Heart left ventricle (tissue), 13 donors: ENCODE data around the gene HOTAIR.

ENCODE experiments used
- POLR2A ChIP-seq, 2 donors: fragments of 450-650 bp; IDR thresholded peaks; one replicate each; pipeline ENCODE4 v1.6.1; 2017; ENCODE audit warnings: antibody characterized with exemption in 2 of 2, mild to moderate bottlenecking in 2 of 2, moderate library complexity in 2 of 2
- TF ChIP-seq, protein P1 (sequence below), 12 donors: fragments of 200-600 bp; sonication (generic) in 4 of 12; IDR thresholded peaks; one replicate each; pipeline versions ENCODE4 v1.5.0 to v1.8.0; 2018 to 2022; ENCODE audit warnings: antibody characterized with exemption in 12 of 12, mild to moderate bottlenecking in 5 of 12
- donor health status: ischemic (EF 13 %, LVEDD 7.1; RV severe dilation, severe dysfunction).
- donor health status: DM: no; HTN: yes; CAD: no.
- donor health status: DM: no; HTN: no; CAD: no.
- donor health status: ischemic (EF 25% LVEDD 6.9; RV normal size, moderate dysfunction).
- donor health status: ischemic (EF 25% LVEDD 5.7; RV mildly dilated, moderate dysfunction).
- donor health status: ischemic (EF 35%, LVEDD 5.7; RV mildly dilated, moderate dysfunction).
- donor health status: nonischemic (EF 11% LVEDD 7.7; RV severe dilation, severe dysfunction).
- donor health status: DM: yes; HTN: yes; CAD: no.
- donor health status: PGD.
- donor health status: ischemic (EF 29% LVEDD 5.4; RV normal size, mild dysfunction).
- donor health status: nonischemic (EF 23%, LVEDD 6.1; RV moderate dilation, normal function).

DNA sequence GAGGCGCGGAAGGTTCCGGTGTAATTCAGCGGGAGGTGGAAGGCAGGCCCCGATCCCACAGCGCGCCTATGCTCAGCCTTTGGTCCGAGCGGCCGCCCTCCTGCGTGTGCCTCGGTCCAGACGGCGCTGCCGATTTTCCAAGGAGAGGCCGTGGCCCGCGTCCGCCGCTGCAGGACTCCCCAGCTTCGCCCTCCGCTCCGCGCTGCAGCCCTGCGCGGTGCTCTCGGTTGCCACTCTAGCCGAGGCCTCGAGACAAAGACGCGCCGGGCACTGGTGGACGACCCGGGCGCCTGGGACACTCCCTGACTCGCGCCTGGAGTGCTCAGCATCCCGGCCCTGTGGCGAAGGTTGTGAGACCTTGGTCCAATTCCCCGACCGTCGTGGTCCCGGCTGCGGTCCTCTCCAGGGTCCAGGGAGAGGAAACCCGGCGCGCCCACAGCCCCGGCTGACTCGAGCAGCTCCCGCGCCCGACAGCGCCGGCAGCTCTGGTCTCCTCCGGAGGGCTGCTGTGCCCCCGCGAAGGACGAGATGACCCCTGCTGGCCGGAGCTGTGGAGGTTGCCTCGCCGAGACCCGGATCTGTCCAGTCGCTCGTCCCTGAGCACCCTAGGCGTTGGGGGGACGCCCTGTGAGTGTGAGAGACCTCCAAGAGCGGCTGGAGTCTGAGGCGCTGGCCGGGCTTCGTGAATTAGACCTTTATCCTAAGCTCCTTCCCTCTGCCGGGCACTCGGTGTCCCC is 13.6 kb downstream of the HOTAIR start:
- TF ChIP-seq, protein P1, sequence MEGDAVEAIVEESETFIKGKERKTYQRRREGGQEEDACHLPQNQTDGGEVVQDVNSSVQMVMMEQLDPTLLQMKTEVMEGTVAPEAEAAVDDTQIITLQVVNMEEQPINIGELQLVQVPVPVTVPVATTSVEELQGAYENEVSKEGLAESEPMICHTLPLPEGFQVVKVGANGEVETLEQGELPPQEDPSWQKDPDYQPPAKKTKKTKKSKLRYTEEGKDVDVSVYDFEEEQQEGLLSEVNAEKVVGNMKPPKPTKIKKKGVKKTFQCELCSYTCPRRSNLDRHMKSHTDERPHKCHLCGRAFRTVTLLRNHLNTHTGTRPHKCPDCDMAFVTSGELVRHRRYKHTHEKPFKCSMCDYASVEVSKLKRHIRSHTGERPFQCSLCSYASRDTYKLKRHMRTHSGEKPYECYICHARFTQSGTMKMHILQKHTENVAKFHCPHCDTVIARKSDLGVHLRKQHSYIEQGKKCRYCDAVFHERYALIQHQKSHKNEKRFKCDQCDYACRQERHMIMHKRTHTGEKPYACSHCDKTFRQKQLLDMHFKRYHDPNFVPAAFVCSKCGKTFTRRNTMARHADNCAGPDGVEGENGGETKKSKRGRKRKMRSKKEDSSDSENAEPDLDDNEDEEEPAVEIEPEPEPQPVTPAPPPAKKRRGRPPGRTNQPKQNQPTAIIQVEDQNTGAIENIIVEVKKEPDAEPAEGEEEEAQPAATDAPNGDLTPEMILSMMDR (IDR thresholded peaks at IDR 0.05): no peak
- no peak for TF ChIP-seq POLR2A (IDR thresholded peaks at IDR 0.05)
